Panc1 (cell line): ENCODE measurements around the gene ROBO3. TPM values are rescaled to one million over a fixed set of nuclear protein-coding genes. Genes with fewer than 3 reads are reported as not detected.

Source experiments
- ATAC-seq: fragments of 200-7000 bp; cut with Tn5 transposase; 2 replicates; pipeline ENCODE4 v1.9.1; 2020; ENCODE audit warnings: mild to moderate bottlenecking, moderate library complexity
- BruUV-seq: library from RNA; stranded (reverse); fragments of 400-500 nt; replicated peaks from 2 replicates; lab custom pipeline; 2021; lab: Mats Ljungman, UMichigan
- CTCF ChIA-PET: fragments of 300-600 bp; sonication (Branson Sonifier 250); formaldehyde crosslinking; loops from one replicate; lab custom pipeline; 2022; ENCODE audit warnings: antibody characterized with exemption; lab: Charles Lee
- POLR2A ChIA-PET: fragments of 300-600 bp; sonication (Branson Sonifier 250); formaldehyde crosslinking; loops from one replicate; lab custom pipeline; 2022; ENCODE audit warnings: antibody characterized with exemption; lab: Charles Lee
- DNase-seq: peaks from one replicate; pipeline ENCODE4 v3.0.0-alpha.2; 2010; ENCODE audit warnings: low read depth, low spot score
- H3K27ac ChIP-seq: 2 replicates; pipeline ENCODE4 v1.5.1; 2011; ENCODE audit warnings: mild to moderate bottlenecking, low read length, inconsistent platforms
- H3K27me3 ChIP-seq: fragments of 200-500 bp; sonication (Bioruptor generic); 2 replicates; pipeline ENCODE4 v1.6.0; 2014; ENCODE audit warnings: low read length, inconsistent platforms; ENCODE audit not compliant: control insufficient read depth, insufficient read depth
- H3K36me3 ChIP-seq: fragments of 200-500 bp; sonication (Bioruptor generic); 2 replicates; pipeline ENCODE4 v1.5.1; 2014; ENCODE audit warnings: inconsistent platforms, mild to moderate bottlenecking, low read length, moderate library complexity; ENCODE audit not compliant: control insufficient read depth, insufficient read depth
- H3K4me1 ChIP-seq: 2 replicates; pipeline ENCODE4 v1.5.1; 2011; ENCODE audit warnings: inconsistent platforms, mild to moderate bottlenecking, low read length, moderate library complexity; ENCODE audit not compliant: control insufficient read depth, insufficient read depth
- H3K4me3 ChIP-seq, 2 experiments: 2 replicates each; pipeline ENCODE4 v1.5.1; 2011 to 2012; ENCODE audit warnings: low read depth in 2 of 2, low read length in 2 of 2, mild to moderate bottlenecking in 2 of 2, inconsistent platforms in 1 of 2, moderate library complexity in 1 of 2
- H3K9me3 ChIP-seq: fragments of 200-500 bp; sonication (Bioruptor generic); 2 replicates; pipeline ENCODE4 v1.5.1; 2014; ENCODE audit warnings: low read depth, mild to moderate bottlenecking, inconsistent platforms, low read length, moderate library complexity; ENCODE audit not compliant: control insufficient read depth, insufficient read depth
- POLR2AphosphoS5 ChIP-seq: IDR thresholded peaks from 2 replicates; pipeline ENCODE4 v1.6.1; 2012; ENCODE audit warnings: mild to moderate bottlenecking, low read depth, low read length, moderate library complexity
- SIN3A ChIP-seq: IDR thresholded peaks from 2 replicates; pipeline ENCODE4 v1.6.1; 2012; ENCODE audit warnings: low read depth, mild to moderate bottlenecking, low read length, moderate library complexity, borderline replicate concordance; ENCODE audit not compliant: insufficient read depth
- TCF7L2 ChIP-seq: IDR thresholded peaks from 2 replicates; pipeline ENCODE4 v1.6.1; 2011; ENCODE audit warnings: mild to moderate bottlenecking, low read depth, low read length, inconsistent platforms
- in situ Hi-C: cut with HindIII; loops from 2 replicates; pipeline ENCODE4 v1.10.0; 2016; ENCODE audit warnings: low sequenced_read_pairs, low pct_unique_long_range_greater_than_20kb
- intact Hi-C: fragments of 100-400 bp; cut with micrococcal nuclease; formaldehyde crosslinking; loops from one replicate; pipeline ENCODE4 v1.10.0; 2022; ENCODE audit not compliant: unreplicated experiment
- total RNA-seq: library from RNA; stranded (reverse); gene quantifications from one replicate; pipeline ENCODE4 v1.2.1, GENCODE V29; 2021; ENCODE audit not compliant: unreplicated experiment
- TF ChIP-seq, protein P1 (sequence below): fragments of 450-650 bp; IDR thresholded peaks from 2 replicates; pipeline ENCODE4 v1.5.1; 2017; ENCODE audit warnings: mild to moderate bottlenecking
- TF ChIP-seq, protein P2 (sequence below), 2 experiments: IDR thresholded peaks; 2 replicates each; pipeline ENCODE4 v1.6.1; 2011 to 2012; ENCODE audit warnings: low read depth in 2 of 2, control low read depth in 1 of 2, low read length in 1 of 2, mild to moderate bottlenecking in 1 of 2, moderate library complexity in 1 of 2; ENCODE audit not compliant: insufficient read depth in 1 of 2

ROBO3 gene
- total RNA-seq, 1 experiment from 2014 or later, result 12.0 TPM

GRCh38 chr11:124823512-124824376 is 41.5 kb upstream of the ROBO3 start:
- CTCF ChIA-PET, result interaction anchor here (0.6 kb wide), 1 partner anchor 9 kb away, joined by 8 read pairs; no protein-coding TSS in a partner anchor
- intact Hi-C loops, result no loop called here
- DNase-seq (no peak), ATAC-seq (no peak)
- Histone ChIP-seq H3K36me3 (no peaks in the 10 kb centered on the region), H3K4me3 (no peak overlapping the region), H3K27ac (no peak overlapping the region), H3K4me1 (no peaks in the 10 kb centered on the region), H3K9me3 (no peaks in the 10 kb centered on the region), H3K27me3 (peaks cover 7% of the 10 kb centered on the region)
- in situ Hi-C loops, result no loop called here
- BruUV-seq, result no TSS peak
- no peak for TF ChIP-seq SIN3A
- TF ChIP-seq, protein P1, sequence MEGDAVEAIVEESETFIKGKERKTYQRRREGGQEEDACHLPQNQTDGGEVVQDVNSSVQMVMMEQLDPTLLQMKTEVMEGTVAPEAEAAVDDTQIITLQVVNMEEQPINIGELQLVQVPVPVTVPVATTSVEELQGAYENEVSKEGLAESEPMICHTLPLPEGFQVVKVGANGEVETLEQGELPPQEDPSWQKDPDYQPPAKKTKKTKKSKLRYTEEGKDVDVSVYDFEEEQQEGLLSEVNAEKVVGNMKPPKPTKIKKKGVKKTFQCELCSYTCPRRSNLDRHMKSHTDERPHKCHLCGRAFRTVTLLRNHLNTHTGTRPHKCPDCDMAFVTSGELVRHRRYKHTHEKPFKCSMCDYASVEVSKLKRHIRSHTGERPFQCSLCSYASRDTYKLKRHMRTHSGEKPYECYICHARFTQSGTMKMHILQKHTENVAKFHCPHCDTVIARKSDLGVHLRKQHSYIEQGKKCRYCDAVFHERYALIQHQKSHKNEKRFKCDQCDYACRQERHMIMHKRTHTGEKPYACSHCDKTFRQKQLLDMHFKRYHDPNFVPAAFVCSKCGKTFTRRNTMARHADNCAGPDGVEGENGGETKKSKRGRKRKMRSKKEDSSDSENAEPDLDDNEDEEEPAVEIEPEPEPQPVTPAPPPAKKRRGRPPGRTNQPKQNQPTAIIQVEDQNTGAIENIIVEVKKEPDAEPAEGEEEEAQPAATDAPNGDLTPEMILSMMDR, result no peak
- TF ChIP-seq TCF7L2, result no peak
- TF ChIP-seq POLR2AphosphoS5, result no peak
- TF ChIP-seq, protein P2, sequence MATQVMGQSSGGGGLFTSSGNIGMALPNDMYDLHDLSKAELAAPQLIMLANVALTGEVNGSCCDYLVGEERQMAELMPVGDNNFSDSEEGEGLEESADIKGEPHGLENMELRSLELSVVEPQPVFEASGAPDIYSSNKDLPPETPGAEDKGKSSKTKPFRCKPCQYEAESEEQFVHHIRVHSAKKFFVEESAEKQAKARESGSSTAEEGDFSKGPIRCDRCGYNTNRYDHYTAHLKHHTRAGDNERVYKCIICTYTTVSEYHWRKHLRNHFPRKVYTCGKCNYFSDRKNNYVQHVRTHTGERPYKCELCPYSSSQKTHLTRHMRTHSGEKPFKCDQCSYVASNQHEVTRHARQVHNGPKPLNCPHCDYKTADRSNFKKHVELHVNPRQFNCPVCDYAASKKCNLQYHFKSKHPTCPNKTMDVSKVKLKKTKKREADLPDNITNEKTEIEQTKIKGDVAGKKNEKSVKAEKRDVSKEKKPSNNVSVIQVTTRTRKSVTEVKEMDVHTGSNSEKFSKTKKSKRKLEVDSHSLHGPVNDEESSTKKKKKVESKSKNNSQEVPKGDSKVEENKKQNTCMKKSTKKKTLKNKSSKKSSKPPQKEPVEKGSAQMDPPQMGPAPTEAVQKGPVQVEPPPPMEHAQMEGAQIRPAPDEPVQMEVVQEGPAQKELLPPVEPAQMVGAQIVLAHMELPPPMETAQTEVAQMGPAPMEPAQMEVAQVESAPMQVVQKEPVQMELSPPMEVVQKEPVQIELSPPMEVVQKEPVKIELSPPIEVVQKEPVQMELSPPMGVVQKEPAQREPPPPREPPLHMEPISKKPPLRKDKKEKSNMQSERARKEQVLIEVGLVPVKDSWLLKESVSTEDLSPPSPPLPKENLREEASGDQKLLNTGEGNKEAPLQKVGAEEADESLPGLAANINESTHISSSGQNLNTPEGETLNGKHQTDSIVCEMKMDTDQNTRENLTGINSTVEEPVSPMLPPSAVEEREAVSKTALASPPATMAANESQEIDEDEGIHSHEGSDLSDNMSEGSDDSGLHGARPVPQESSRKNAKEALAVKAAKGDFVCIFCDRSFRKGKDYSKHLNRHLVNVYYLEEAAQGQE (IDR thresholded peaks at IDR 0.05; ENCODE audit: insufficient read depth in 1 of 2, low read depth in 2 of 2, low read length in 1 of 2), result no peak
- POLR2A ChIA-PET, result no interaction called here

GRCh38 chr11:124825876-124826275 is 39.4 kb upstream of the ROBO3 start:
- ChIA-PET CTCF (no interaction called here), POLR2A (no interaction called here)
- no peak for ATAC-seq

More at GRCh38 chr11:124825876-124826275, 39.4 kb upstream of the ROBO3 start:
- TF ChIP-seq, protein P2 (IDR thresholded peaks at IDR 0.05; ENCODE audit: insufficient read depth in 1 of 2, low read depth in 2 of 2, low read length in 1 of 2), result no peak
- TF ChIP-seq POLR2AphosphoS5 (no peak), TCF7L2 (no peak), SIN3A (no peak)
- TF ChIP-seq, protein P1, result no peak
- Histone ChIP-seq H3K36me3 (no peaks in the 10 kb centered on the region), H3K4me1 (no peaks in the 10 kb centered on the region), H3K4me3 (no peak overlapping the region), H3K27ac (no peak overlapping the region), H3K9me3 (no peaks in the 10 kb centered on the region), H3K27me3 (peaks cover 9% of the 10 kb centered on the region)
- BruUV-seq, result no TSS peak
- intact Hi-C loops (no loop called here), in situ Hi-C loops (no loop called here)
- no peak for DNase-seq
